HepG2 (cell line): ENCODE data around the gene TBC1D32.

Source experiments
- CREB1 ChIP-seq, 2 experiments: fragments of 450-650 bp in 1 of 2; IDR thresholded peaks; 2 replicates each; pipeline ENCODE4 v1.6.1; 2016 to 2017; ENCODE audit warnings: control low read depth in 1 of 2, mild to moderate bottlenecking in 1 of 2, missing compliant biosample characterization in 1 of 2, missing genetic modification characterization in 1 of 2
- HMGXB4 ChIP-seq, 2 experiments: sonication (generic) in 1 of 2; formaldehyde crosslinking in 1 of 2; IDR thresholded peaks; 2 replicates each; pipeline versions ENCODE4 v1.4.0 to v1.6.1; 2018 to 2020; ENCODE audit warnings: missing genetic modification reagents in 2 of 2, borderline replicate concordance in 1 of 2, low read depth in 1 of 2, mild to moderate bottlenecking in 1 of 2, missing biosample characterization in 1 of 2
- ZNF777 ChIP-seq: sonication (generic); formaldehyde crosslinking; IDR thresholded peaks from 2 replicates; pipeline ENCODE4 v1.4.0; 2020; ENCODE audit warnings: missing genetic modification reagents

DNA sequence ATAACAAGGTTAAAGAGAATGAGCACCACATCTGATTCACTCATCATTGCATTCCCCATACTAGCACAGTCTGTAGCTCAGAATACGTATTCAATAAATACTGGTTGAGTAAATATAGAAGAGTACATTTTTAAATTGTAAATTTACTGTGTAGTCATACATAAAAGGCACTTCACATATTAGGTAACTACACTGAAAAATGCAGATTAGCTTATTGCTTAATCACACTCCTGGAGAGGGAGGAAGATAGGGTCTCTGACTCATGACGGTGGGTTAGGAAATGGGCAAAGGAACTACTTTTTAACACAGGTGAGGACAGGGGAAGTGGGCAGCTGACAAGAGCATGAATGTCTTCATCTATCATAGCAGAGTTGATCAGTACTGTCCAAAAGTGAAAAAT, 133.2 kb downstream of the TBC1D32 start:
- TF ChIP-seq HMGXB4 (CRISPR knock-in tag; IDR thresholded peaks at IDR 0.05; ENCODE audit: borderline replicate concordance in 1 of 2, low read depth in 1 of 2) (no peak), CREB1 (IDR thresholded peaks at IDR 0.05) (no peak), CREB1 (CRISPR knock-in tag; IDR thresholded peaks at IDR 0.05) (no peak), ZNF777 (no peak)
